Peyer's patch (tissue), 4 donors: Measurements from ENCODE around the gene PLS1. TPM values are rescaled to one million over a fixed set of nuclear protein-coding genes. Genes with fewer than 3 reads are reported as not detected.
"Not testable (repeated sequence)": the region's sequence is repeated elsewhere in the genome, so short reads cannot be mapped to it uniquely, and the experiment has no call there.

Experiments
- DNase-seq, 3 donors: peaks; one replicate each; pipeline ENCODE4 v3.0.0-alpha.2; 2017 to 2019
- H3K27ac ChIP-seq, 4 donors: fragments of 200-600 bp; sonication (generic); one replicate each; pipeline ENCODE4 v1.5.1; 2016 to 2019
- H3K27me3 ChIP-seq, 2 donors: fragments of 200-600 bp; sonication (generic); one replicate each; pipeline ENCODE4 v1.5.1; 2019
- H3K36me3 ChIP-seq, 3 donors: fragments of 200-600 bp; sonication (generic); one replicate each; pipeline ENCODE4 v1.5.1; 2016 to 2019
- H3K4me1 ChIP-seq, 4 donors: fragments of 200-600 bp; sonication (generic); one replicate each; pipeline ENCODE4 v1.5.1; 2016 to 2019
- H3K4me3 ChIP-seq, 4 donors: fragments of 200-600 bp; sonication (generic); 1 replicate in 3 of 4; 2 replicates in 1 of 4; pipeline ENCODE4 v1.5.1; 2016 to 2019; ENCODE audit warnings: mild to moderate bottlenecking in 1 of 4
- H3K9me3 ChIP-seq, 4 donors: fragments of 200-600 bp; sonication (generic); one replicate each; pipeline ENCODE4 v1.5.1; 2016 to 2019; ENCODE audit warnings: mild to moderate bottlenecking in 1 of 4
- POLR2A ChIP-seq, 2 donors: fragments of 450-650 bp; IDR thresholded peaks; one replicate each; pipeline ENCODE4 v1.5.1; 2017; ENCODE audit warnings: antibody characterized with exemption in 2 of 2, mild to moderate bottlenecking in 2 of 2, moderate library complexity in 2 of 2
- total RNA-seq, 4 donors: library from RNA; depleted of rRNA; stranded (reverse); fragments of >200 nt; gene quantifications; one replicate each; pipeline ENCODE4 v1.1.0, GENCODE V29; 2016
- TF ChIP-seq, protein P1 (sequence below), 6 experiments: fragments of 450-650 bp in 4 of 6; fragments of 200-600 bp in 2 of 6; sonication (generic) in 1 of 6; IDR thresholded peaks; one replicate each; pipeline ENCODE4 v1.5.1; 2017 to 2019; ENCODE audit warnings: antibody characterized with exemption in 6 of 6, mild to moderate bottlenecking in 3 of 6, moderate library complexity in 1 of 6

Gene PLS1
- total RNA-seq, 4 donors from 2014 or later: 48.7 to 661 (median 328) TPM

DNA sequence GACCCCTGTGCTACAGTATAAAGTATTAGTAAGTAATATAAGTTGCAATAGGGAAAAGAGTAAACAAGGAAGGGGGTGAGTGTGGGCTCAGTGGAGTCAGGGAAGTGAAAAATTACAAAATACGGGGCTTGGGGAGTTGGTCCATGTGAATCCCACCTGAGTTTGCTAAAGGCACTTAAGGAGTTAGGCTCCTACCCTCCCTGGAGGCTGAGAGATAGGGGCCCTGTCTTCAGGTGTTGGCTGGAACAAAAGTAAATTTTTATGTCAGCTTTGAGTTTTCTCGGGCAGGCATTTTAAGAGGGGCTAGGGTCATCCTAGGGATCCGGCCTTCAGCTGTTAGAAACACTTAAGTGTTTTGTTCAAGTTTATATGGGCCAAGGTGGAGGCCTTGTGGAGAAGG, 135.9 kb downstream of the PLS1 start:
- Histone ChIP-seq H3K27ac (no peak overlapping the region), H3K27me3 (no peaks in the 10 kb centered on the region), H3K4me3 (no peak overlapping the region), H3K9me3 (no peaks in the 10 kb centered on the region), H3K36me3 (no peaks in the 10 kb centered on the region), H3K4me1 (no peaks in the 10 kb centered on the region)
- no peak for TF ChIP-seq POLR2A (IDR thresholded peaks at IDR 0.05)
- TF ChIP-seq, protein P1, sequence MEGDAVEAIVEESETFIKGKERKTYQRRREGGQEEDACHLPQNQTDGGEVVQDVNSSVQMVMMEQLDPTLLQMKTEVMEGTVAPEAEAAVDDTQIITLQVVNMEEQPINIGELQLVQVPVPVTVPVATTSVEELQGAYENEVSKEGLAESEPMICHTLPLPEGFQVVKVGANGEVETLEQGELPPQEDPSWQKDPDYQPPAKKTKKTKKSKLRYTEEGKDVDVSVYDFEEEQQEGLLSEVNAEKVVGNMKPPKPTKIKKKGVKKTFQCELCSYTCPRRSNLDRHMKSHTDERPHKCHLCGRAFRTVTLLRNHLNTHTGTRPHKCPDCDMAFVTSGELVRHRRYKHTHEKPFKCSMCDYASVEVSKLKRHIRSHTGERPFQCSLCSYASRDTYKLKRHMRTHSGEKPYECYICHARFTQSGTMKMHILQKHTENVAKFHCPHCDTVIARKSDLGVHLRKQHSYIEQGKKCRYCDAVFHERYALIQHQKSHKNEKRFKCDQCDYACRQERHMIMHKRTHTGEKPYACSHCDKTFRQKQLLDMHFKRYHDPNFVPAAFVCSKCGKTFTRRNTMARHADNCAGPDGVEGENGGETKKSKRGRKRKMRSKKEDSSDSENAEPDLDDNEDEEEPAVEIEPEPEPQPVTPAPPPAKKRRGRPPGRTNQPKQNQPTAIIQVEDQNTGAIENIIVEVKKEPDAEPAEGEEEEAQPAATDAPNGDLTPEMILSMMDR (IDR thresholded peaks at IDR 0.05): no peak
- no peak for DNase-seq

DNA sequence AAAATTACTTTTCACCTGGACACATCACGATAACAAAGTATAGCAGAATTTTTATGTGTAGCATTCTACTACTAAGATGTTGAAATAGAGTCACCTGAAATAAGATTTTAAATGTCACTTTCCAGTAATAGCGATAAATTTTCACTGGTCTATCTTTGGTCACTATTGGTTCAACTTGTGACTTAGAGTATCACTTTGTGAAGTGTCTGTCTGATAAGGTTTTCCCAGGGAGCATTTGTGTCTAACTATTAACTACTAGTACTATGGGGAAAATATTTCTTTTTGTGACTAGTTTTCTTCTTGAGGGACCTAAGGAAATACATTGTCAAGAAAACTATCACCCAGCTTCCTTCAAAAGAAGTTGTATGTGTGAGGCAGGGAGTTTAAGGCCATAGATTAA, 138.6 kb downstream of the PLS1 start:
- Histone ChIP-seq H3K9me3 (no peaks in the 10 kb centered on the region), H3K27me3 (no peaks in the 10 kb centered on the region), H3K4me1 (no peaks in the 10 kb centered on the region), H3K36me3 (no peaks in the 10 kb centered on the region), H3K27ac (no peak overlapping the region), H3K4me3 (no peak overlapping the region)
- DNase-seq: no peak
- TF ChIP-seq, protein P1 (IDR thresholded peaks at IDR 0.05): no peak
- TF ChIP-seq POLR2A (IDR thresholded peaks at IDR 0.05): no peak

DNA sequence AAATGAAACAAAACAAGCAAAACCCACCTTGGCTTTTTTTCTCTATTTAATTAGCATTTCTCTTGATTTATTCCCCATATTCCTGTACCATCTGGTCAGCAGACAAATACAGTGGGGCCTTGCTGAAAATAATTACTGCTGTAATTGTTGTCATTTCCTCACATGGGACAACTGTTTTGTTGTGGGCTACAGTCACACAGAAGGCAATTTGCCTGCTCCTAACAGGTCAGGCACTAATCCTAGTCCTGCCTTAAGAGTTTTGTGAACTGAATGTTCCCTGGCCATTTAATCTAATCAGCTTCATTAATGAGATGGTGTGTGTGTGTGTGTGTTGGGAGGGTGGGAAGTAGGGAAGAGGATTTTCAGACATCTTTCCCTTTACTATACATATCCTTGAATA, 139.3 kb downstream of the PLS1 start:
- DNase-seq: no peak
- H3K36me3 ChIP-seq: no peaks in the 10 kb centered on the region
- H3K9me3 ChIP-seq: no peaks in the 10 kb centered on the region
- no peak overlapping the region for H3K4me3 ChIP-seq
- TF ChIP-seq, protein P1 (IDR thresholded peaks at IDR 0.05): no peak
- TF ChIP-seq POLR2A (IDR thresholded peaks at IDR 0.05): no peak
- H3K27ac ChIP-seq: no peak overlapping the region
- no peaks in the 10 kb centered on the region for H3K4me1 ChIP-seq
- no peaks in the 10 kb centered on the region for H3K27me3 ChIP-seq

DNA sequence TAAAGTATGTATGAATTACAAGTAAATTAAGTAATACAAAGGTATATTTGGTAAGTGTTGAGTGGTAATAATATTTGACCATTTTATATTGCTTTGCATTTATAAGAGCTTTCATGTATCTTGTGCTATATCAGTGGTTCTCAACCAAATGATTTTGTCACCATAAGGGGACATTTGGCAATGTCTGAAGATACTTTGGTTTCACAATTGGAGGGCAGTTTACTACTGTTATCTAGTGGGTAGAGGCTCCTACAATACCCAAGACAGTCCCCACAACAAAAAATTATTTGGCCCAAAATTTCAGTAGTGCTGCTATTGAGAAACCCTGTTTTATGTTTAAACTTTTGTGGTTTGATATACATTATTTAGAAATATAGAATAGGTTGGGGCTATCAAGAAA, 142.2 kb downstream of the PLS1 start:
- TF ChIP-seq, protein P1 (IDR thresholded peaks at IDR 0.05): no peak
- TF ChIP-seq POLR2A (IDR thresholded peaks at IDR 0.05): no peak
- H3K27ac ChIP-seq: no peak overlapping the region
- no peaks in the 10 kb centered on the region for H3K9me3 ChIP-seq
- no peaks in the 10 kb centered on the region for H3K4me1 ChIP-seq
- DNase-seq: no peak
- H3K4me3 ChIP-seq: no peak overlapping the region
- no peaks in the 10 kb centered on the region for H3K27me3 ChIP-seq
- no peaks in the 10 kb centered on the region for H3K36me3 ChIP-seq

DNA sequence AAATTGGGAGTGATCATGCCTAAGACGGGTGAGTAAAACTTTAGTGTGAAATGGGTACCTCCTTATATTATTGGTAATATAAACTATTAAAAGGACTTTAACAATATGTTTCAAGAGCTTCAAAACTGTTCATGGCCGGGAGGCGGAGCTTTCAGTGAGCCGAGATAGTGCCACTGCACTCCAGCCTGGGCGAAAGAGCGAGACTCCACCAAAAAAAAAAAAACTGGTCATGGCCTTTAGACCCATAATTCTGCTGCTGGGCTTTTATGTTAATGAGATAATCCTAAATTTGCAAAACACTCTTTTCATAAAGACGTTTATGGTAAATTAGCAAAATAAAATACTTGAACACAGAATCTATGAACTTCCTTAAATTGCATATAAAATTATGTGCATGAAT, 150.5 kb downstream of the PLS1 start:
- H3K4me1 ChIP-seq: no peaks in the 10 kb centered on the region
- no peaks in the 10 kb centered on the region for H3K9me3 ChIP-seq
- H3K36me3 ChIP-seq: no peaks in the 10 kb centered on the region
- no peak for TF ChIP-seq POLR2A (IDR thresholded peaks at IDR 0.05)
- TF ChIP-seq, protein P1 (IDR thresholded peaks at IDR 0.05): no peak
- H3K4me3 ChIP-seq: no peak overlapping the region
- no peaks in the 10 kb centered on the region for H3K27me3 ChIP-seq
- H3K27ac ChIP-seq: no peak overlapping the region
- DNase-seq: no peak

DNA sequence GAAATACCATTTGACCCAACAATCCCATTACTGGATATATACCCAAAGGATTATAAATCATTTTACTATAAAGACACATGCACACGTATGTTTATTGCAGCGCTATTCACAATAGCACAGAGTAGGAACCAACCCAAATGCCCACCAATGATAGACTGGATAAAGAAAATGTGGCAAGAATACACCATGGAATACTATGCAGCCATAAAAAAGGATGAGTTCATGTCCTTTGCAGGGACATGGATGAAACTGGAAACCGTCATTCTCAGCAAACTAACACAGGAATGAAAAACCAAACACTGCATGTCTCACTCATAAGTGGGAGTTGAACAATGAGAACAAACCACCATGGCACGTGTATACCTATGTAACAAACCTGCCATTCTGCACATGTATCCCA, 154.3 kb downstream of the PLS1 start:
- H3K27ac ChIP-seq, H3K4me3 ChIP-seq, H3K9me3 ChIP-seq, H3K4me1 ChIP-seq, H3K36me3 ChIP-seq, H3K27me3 ChIP-seq, DNase-seq: not testable (repeated sequence)

DNA sequence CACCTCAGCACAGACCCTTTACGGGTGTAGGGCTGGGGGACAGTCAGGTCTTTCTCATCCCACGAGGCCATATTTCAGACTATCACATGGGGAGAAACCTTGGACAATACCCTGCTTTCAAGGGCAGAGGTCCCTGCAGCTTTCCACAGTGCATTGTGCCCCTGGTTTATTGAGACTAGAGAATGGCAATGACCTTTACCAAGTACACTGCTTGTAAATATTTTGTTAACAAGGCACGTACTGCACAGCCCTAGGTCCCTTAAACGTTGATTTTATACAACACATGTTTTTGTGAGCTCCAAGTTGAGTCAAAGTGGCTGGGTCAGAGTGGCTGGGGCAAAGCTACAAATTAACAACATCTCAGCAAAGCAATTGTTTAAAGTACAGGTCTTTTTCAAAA, 156.4 kb downstream of the PLS1 start:
- H3K9me3 ChIP-seq, H3K4me1 ChIP-seq, H3K27me3 ChIP-seq, H3K27ac ChIP-seq, H3K36me3 ChIP-seq, H3K4me3 ChIP-seq, DNase-seq: not testable (repeated sequence)
